ENCODE measurements around the gene KIF26A.
"Not testable (repeated sequence)": the region's sequence is repeated elsewhere in the genome, so short reads cannot be mapped to it uniquely, and the experiment has no call there.

KIF26A gene

GRCh38 chr14:104225278-104226190, 87.1 kb downstream of the KIF26A start:
- not testable (repeated sequence) for DNase-seq

- no peak for DNase-seq
Measured at GRCh38 chr14:104226421-104227383, 88.3 kb downstream of the KIF26A start.

- no peak for DNase-seq
Measured at GRCh38 chr14:104227806-104228205, 89.4 kb downstream of the KIF26A start.

GRCh38 chr14:104228221-104228620, 89.8 kb downstream of the KIF26A start:
- DNase-seq, result no peak

- DNase-seq, result no peak
Measured at GRCh38 chr14:104228716-104229533, 90.5 kb downstream of the KIF26A start.

GRCh38 chr14:104229534-104230055, 91.2 kb downstream of the KIF26A start:
- DNase-seq, result no peak

- DNase-seq, result no peak
Measured at GRCh38 chr14:104230119-104230815, 91.9 kb downstream of the KIF26A start.
